ENCODE data around the gene ZNF525.
"Not testable (repeated sequence)": the region's sequence is repeated elsewhere in the genome, so short reads cannot be mapped to it uniquely, and the experiment has no call there.

The ZNF525 gene

DNA sequence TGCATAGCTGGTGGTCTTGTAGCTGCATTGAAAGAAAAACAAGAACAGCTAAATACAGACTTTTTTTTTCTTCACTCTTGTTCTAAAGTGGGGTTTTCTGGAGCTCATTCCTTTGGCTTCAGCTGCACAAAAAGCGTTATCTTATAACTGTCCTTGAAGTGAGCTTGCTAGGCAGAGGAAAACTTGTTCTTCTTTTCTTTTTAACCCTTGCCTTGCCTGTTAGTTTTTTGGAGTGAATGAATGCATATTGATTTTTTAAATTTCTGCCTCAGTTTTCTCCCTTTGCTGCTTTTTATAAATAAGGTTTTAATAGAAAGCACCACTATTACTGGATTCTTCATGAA, 31.0 kb downstream of the ZNF525 start:
- Histone ChIP-seq H3K36me3 (ENCODE audit: control insufficient read depth, insufficient read depth, low read length) (peaks cover 28% of the 10 kb centered on the region), H3K4me3 (ENCODE audit: low read depth, low read length) (peak overlapping the region; percentile 90), H3K9ac (ENCODE audit: low read length) (no peak overlapping the region), H3K27me3 (ENCODE audit: control insufficient read depth, insufficient read depth, low read length) (no peaks in the 10 kb centered on the region), H3K27ac (ENCODE audit: low read depth, low read length) (no peak overlapping the region), H3K4me1 (ENCODE audit: control insufficient read depth, insufficient read depth, low read length) (peaks cover 7% of the 10 kb centered on the region; the same call in 1 of the 2 replicates), H3K9me3 (ENCODE audit: control insufficient read depth, insufficient read depth, low read depth, low read length) (peaks cover 2% of the 10 kb centered on the region; the same call in 1 of the 2 replicates)

DNA sequence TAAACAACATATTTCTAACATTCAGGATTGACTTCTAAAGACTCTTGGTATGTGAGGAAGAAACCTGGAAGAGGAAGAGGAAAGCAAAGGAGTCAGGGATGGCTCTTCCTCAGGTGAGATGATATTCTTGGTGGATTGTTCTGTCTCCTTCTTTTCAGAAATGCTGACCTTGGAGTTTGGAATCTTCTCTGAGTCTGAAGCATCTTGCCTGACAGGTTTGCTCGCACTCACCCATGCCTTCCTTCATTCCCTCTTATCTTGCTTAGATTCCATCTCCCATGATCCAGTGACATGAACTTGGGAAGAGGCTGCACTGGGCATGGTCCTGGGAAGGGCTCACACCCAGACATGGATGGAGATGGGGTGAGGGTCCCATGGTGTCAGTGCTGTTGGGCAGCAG, 32.4 kb downstream of the ZNF525 start:
- not testable (repeated sequence) for H3K4me1 ChIP-seq (ENCODE audit: control insufficient read depth, insufficient read depth, low read length); H3K4me3 ChIP-seq (ENCODE audit: low read depth, low read length); H3K27ac ChIP-seq (ENCODE audit: low read depth, low read length); H3K9me3 ChIP-seq (ENCODE audit: control insufficient read depth, insufficient read depth, low read depth, low read length); H3K9ac ChIP-seq (ENCODE audit: low read length); H3K27me3 ChIP-seq (ENCODE audit: control insufficient read depth, insufficient read depth, low read length)
- peaks cover 42% of the 10 kb centered on the region for H3K36me3 ChIP-seq (ENCODE audit: control insufficient read depth, insufficient read depth, low read length)

DNA sequence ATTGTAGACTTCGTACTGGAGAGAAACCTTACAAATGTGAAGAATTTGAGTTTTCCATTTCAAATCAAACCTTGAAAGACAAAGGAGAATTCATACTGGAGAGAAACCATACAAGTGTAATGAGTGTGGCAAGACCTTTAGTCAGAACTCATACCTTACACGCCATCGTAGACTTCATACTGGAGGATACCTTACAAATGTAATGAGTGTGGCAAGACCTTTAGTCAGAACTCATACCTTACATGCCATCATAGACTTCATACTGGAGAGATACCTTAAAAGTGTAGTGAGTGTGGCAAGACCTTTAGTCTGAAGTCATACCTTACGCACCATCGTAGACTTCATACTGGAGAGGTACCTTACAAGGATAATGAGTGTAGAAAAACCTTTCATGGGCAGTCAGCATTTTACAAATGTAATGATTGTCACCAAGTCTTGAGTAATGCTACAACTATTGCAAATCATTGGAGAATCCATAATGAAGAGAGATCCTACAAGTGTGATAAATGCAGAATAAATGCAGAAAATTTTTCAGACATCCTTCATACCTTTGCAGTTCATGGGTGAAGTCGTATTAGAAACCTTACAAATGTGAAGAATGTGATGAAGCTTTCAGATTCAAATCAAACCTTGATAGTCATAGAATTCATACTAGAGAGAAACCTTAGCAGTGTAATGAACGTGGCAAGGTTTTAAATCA, 44.1 kb downstream of the ZNF525 start:
- Histone ChIP-seq H3K9ac (ENCODE audit: low read length) (no peak overlapping the region), H3K27ac (ENCODE audit: low read depth, low read length) (no peak overlapping the region), H3K4me3 (ENCODE audit: low read depth, low read length) (no peak overlapping the region), H3K27me3 (ENCODE audit: control insufficient read depth, insufficient read depth, low read length) (no peaks in the 10 kb centered on the region), H3K36me3 (ENCODE audit: control insufficient read depth, insufficient read depth, low read length) (peaks cover 64% of the 10 kb centered on the region), H3K4me1 (ENCODE audit: control insufficient read depth, insufficient read depth, low read length) (no peaks in the 10 kb centered on the region), H3K9me3 (ENCODE audit: control insufficient read depth, insufficient read depth, low read depth, low read length) (peaks cover 57% of the 10 kb centered on the region)

DNA sequence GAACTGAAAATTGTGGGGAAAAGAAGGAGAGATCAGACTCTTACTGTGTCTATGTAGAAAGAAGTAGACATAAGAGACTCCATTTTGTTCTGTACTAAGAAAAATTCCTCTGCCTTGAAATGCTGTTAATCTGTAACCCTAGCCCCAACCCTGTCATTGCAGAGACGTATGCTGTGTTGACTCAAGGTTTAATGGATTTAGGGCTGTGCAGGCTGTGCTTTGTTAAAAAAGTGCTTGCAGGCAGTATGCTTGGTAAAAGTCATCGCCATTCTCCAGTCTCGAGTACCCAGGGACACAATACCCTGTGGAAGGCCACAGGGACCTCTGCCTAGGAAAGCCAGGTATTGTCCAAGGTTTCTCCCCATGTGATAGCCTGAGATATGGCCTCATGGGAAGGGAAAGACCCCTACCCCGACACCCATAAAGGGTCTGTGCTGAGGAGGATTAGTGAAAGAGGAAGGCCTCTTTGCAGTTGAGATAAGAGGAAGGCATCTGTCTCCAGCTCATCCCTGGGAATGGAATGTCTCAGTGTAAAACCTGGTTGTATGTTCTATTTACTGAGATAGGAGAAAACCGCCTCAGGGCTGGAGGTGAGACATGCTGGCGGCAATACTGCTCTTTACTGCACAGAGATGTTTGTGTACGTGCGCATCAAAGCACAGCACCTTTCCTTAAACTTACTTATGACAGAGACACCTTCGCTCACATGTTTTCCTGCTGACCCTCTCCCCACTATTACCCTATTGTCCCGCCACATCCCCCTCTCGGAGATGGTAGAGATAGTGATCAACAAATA, 55.2 kb downstream of the ZNF525 start:
- H3K9ac ChIP-seq (ENCODE audit: low read length); H3K27ac ChIP-seq (ENCODE audit: low read depth, low read length); H3K27me3 ChIP-seq (ENCODE audit: control insufficient read depth, insufficient read depth, low read length); H3K9me3 ChIP-seq (ENCODE audit: control insufficient read depth, insufficient read depth, low read depth, low read length); H3K4me3 ChIP-seq (ENCODE audit: low read depth, low read length); H3K36me3 ChIP-seq (ENCODE audit: control insufficient read depth, insufficient read depth, low read length): not testable (repeated sequence)
- H3K4me1 ChIP-seq (ENCODE audit: control insufficient read depth, insufficient read depth, low read length) = peaks cover 13% of the 10 kb centered on the region; the same call in 1 of the 2 replicates

DNA sequence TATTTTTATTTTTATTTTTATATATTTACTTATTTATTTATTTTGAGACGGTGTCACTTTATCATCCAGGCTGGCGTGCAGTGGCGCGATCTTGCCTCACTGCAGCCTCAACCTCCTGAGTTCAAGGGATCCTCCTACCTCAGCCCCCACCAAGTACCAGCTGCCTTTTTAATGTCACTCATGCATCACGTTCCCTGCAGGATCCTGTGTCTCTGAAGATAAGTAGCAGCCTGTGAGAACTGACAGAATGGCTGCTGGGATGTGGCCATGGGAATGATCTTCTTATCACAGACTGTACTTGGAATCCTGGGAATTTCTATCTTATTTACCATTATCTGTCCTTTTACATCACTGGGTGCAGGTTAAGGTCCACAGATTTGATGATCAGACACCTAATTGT, 57.0 kb downstream of the ZNF525 start:
- H3K9ac ChIP-seq (ENCODE audit: low read length) = no peak overlapping the region

DNA sequence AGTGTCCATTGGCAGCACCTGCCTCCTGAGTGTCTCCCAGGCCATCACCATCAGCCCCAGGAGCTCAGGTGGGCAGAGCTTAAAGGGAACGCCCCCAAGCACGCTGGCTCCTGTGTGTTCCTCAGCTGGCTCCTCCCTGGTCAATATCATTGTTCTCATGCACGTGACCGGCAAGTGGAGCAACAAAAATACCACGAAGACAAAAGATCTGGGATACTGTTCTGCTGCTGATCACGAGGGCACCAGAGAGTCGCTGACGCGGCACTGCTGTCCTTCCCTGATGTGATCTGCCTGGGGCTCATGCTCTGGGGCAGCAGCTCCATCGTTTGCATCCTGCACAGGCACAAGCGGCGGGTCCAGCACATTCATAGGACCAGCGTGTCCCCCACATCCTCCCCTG, 57.6 kb downstream of the ZNF525 start:
- H3K9ac ChIP-seq (ENCODE audit: low read length); H3K27ac ChIP-seq (ENCODE audit: low read depth, low read length); H3K9me3 ChIP-seq (ENCODE audit: control insufficient read depth, insufficient read depth, low read depth, low read length); H3K36me3 ChIP-seq (ENCODE audit: control insufficient read depth, insufficient read depth, low read length); H3K27me3 ChIP-seq (ENCODE audit: control insufficient read depth, insufficient read depth, low read length): not testable (repeated sequence)
- Histone ChIP-seq H3K4me1 (ENCODE audit: control insufficient read depth, insufficient read depth, low read length) (peaks cover 13% of the 10 kb centered on the region; the same call in 1 of the 2 replicates), H3K4me3 (ENCODE audit: low read depth, low read length) (0 out of 2 replicates have a peak overlapping the region, but pooled peaks have one; percentile 25)

More for the DNA sequence above, 57.0 kb downstream of the ZNF525 start:
- Histone ChIP-seq H3K36me3 (ENCODE audit: control insufficient read depth, insufficient read depth, low read length) (no peaks in the 10 kb centered on the region), H3K4me3 (ENCODE audit: low read depth, low read length) (no peak overlapping the region), H3K9me3 (ENCODE audit: control insufficient read depth, insufficient read depth, low read depth, low read length) (no peaks in the 10 kb centered on the region), H3K27ac (ENCODE audit: low read depth, low read length) (no peak overlapping the region), H3K27me3 (ENCODE audit: control insufficient read depth, insufficient read depth, low read length) (no peaks in the 10 kb centered on the region), H3K4me1 (ENCODE audit: control insufficient read depth, insufficient read depth, low read length) (peaks cover 13% of the 10 kb centered on the region; the same call in 1 of the 2 replicates)

DNA sequence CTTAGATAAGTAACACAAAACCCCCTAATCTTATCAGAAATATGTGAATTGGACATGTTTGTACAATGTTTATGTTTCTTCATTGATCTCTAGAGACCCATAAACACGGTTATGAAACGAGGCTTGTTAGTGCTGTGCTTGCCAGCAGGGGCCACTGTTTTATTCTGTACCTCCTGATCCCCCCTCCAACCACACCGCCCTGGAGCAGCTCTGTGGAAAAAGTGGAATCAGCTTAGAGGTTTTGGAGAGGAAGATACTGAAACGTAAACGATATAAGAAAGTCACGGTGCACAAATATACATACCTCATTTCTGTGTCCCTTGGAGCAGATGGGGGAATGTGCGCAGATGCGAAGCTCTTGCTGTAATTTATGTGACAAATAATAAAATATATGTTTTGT, 58.2 kb downstream of the ZNF525 start:
- H3K27me3 ChIP-seq (ENCODE audit: control insufficient read depth, insufficient read depth, low read length); H3K36me3 ChIP-seq (ENCODE audit: control insufficient read depth, insufficient read depth, low read length); H3K27ac ChIP-seq (ENCODE audit: low read depth, low read length); H3K9ac ChIP-seq (ENCODE audit: low read length); H3K9me3 ChIP-seq (ENCODE audit: control insufficient read depth, insufficient read depth, low read depth, low read length); H3K4me3 ChIP-seq (ENCODE audit: low read depth, low read length): not testable (repeated sequence)
- H3K4me1 ChIP-seq (ENCODE audit: control insufficient read depth, insufficient read depth, low read length) = peaks cover 13% of the 10 kb centered on the region; the same call in 1 of the 2 replicates

DNA sequence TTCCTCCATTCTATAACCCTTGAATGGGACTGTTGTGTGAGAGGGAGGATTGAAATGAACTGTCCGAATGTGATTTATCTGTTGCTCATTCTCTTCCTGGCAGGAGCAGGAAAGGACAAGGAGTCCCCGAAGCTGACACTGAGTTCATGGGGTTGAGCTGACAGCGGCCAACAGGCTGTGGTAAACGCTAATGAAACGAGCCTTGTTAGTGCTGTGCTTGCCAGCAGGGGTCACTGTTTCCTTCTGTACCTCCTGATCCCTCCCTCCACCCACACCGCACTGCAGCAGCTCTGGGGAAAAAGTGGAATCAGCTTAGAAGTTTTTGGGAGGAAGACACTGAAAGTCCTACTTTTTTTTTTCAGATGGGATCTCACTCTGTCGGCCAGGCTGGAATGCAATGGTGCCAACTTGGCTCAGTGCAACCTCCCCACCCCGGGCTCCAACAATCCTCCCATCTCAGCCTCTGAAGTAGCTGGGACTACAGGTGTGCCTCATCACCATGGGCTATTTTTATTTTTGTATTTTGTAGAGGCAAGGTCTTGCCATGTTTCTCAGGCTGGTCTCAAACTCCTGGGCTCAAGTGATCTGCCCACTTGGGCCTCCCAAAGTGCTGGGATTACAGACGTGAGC, 59.6 kb downstream of the ZNF525 start:
- H3K36me3 ChIP-seq (ENCODE audit: control insufficient read depth, insufficient read depth, low read length) = no peaks in the 10 kb centered on the region
- no peak overlapping the region for H3K27ac ChIP-seq (ENCODE audit: low read depth, low read length)
- H3K9ac ChIP-seq (ENCODE audit: low read length) = peak overlapping the region; percentile 2
- H3K27me3 ChIP-seq (ENCODE audit: control insufficient read depth, insufficient read depth, low read length) = no peaks in the 10 kb centered on the region
- no peak overlapping the region for H3K4me3 ChIP-seq (ENCODE audit: low read depth, low read length)
- H3K4me1 ChIP-seq (ENCODE audit: control insufficient read depth, insufficient read depth, low read length) = peaks cover 13% of the 10 kb centered on the region; the same call in 1 of the 2 replicates
- no peaks in the 10 kb centered on the region for H3K9me3 ChIP-seq (ENCODE audit: control insufficient read depth, insufficient read depth, low read depth, low read length)

DNA sequence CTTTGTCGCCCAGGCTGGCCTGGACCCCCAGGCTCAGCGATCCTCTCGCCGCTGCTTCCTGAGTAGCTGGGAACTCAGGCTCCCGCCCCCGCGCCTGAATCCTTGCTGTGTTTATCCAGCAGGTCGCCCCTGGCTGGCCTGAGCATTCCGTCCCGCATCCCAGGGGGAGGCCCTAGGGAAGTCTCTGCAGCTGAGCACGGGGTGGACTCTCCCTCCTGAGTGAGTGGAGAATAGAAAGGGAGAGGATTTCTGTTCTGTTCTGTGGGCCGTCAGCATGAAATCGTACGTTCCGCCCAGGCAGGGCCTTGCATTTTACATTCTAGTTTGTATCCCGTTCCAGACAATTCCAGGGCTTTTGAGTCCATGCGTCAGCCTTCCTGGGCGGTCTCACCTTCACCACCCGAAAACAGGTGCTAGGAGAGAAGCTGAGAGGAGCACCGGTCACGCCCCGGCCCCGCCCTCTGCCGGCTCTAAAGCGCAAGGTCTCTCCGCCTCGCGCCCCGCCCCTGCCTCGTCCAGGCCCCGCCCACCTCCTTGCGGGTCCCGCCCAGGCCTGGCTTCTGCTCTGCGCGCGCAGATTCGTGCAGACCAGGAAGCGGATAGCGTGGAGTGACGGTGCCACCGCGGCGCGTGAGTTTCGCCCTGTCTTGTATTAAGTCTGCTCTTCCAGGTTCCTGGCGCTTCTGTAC, 66.0 kb downstream of the ZNF525 start, which contains the start of gene ZNF761:
Gene ZNF761, plus strand, starts transcription at position 586 of the 689 bp plus-strand sequence. CDS start 15,285 bp downstream, outside the sequence.
- Histone ChIP-seq H3K4me1 (ENCODE audit: control insufficient read depth, insufficient read depth, low read length) (peaks cover 10% of the 10 kb centered on the region), H3K27ac (ENCODE audit: low read depth, low read length) (peak within 1 kb of the TSS; percentile 63; the same call in 1 of the 2 replicates), H3K9ac (ENCODE audit: low read length) (peak within 1 kb of the TSS; percentile 87), H3K9me3 (ENCODE audit: control insufficient read depth, insufficient read depth, low read depth, low read length) (no peaks in the 10 kb centered on the region; the same call in 1 of the 2 replicates), H3K36me3 (ENCODE audit: control insufficient read depth, insufficient read depth, low read length) (peaks cover 30% of the 10 kb centered on the region), H3K27me3 (ENCODE audit: control insufficient read depth, insufficient read depth, low read length) (no peaks in the 10 kb centered on the region), H3K4me3 (ENCODE audit: low read depth, low read length) (peak within 1 kb of the TSS; percentile 95)

DNA sequence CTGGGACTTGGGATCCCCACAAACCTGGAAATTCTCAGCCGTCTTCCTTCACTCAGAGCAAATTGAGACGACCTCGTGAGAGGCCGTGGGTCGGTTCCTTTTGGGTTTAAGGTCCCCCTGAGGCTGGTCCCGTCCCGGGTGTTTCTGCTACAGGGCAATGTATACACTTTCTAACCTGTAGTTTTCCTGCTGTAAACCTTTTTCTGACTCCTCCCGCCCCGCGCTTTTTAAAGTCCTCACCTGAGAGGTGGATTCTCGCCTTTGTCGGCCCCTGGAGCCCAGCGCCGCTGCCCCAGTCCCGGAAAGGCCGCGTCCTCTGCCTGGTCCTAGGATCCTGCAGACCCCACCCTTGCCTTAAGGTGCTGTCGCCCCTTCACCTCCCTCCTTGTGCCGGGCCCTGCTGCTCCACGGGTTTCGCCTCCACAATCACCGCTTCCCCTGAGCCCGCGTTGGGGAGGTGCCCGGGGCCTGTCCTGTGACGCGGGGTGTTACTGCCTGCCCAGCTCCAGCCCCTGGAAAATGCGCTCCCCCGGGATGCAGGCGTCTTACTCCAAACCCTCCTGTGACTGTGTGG, 66.7 kb downstream of the ZNF525 start:
- Histone ChIP-seq H3K4me1 (ENCODE audit: control insufficient read depth, insufficient read depth, low read length) (peaks cover 10% of the 10 kb centered on the region), H3K27ac (ENCODE audit: low read depth, low read length) (peak overlapping the region; percentile 63; the same call in 1 of the 2 replicates), H3K9me3 (ENCODE audit: control insufficient read depth, insufficient read depth, low read depth, low read length) (no peaks in the 10 kb centered on the region; the same call in 1 of the 2 replicates), H3K4me3 (ENCODE audit: low read depth, low read length) (peak overlapping the region; percentile 95), H3K27me3 (ENCODE audit: control insufficient read depth, insufficient read depth, low read length) (no peaks in the 10 kb centered on the region), H3K36me3 (ENCODE audit: control insufficient read depth, insufficient read depth, low read length) (peaks cover 34% of the 10 kb centered on the region), H3K9ac (ENCODE audit: low read length) (peak overlapping the region; percentile 87)
